ENCODE measurements around the gene SCAMP1.

The SCAMP1 gene

GRCh38 chr5:78505860-78506259 is 145.4 kb downstream of the SCAMP1 start:
- no peaks in the 10 kb centered on the region for H3K9me3 Mint-ChIP-seq
- peaks cover 97% of the 10 kb centered on the region for H3K4me1 Mint-ChIP-seq
- H3K4me3 Mint-ChIP-seq, result no peak overlapping the region
- no peaks in the 10 kb centered on the region for H3K27me3 Mint-ChIP-seq (ENCODE audit: low read depth)
- H3K36me3 Mint-ChIP-seq (ENCODE audit: low read depth), result peaks cover 27% of the 10 kb centered on the region
- peak overlapping the region in 2 of 3 experiments; percentile 93 to 97 for H3K27ac Mint-ChIP-seq
- TF ChIP-seq, protein P1, sequence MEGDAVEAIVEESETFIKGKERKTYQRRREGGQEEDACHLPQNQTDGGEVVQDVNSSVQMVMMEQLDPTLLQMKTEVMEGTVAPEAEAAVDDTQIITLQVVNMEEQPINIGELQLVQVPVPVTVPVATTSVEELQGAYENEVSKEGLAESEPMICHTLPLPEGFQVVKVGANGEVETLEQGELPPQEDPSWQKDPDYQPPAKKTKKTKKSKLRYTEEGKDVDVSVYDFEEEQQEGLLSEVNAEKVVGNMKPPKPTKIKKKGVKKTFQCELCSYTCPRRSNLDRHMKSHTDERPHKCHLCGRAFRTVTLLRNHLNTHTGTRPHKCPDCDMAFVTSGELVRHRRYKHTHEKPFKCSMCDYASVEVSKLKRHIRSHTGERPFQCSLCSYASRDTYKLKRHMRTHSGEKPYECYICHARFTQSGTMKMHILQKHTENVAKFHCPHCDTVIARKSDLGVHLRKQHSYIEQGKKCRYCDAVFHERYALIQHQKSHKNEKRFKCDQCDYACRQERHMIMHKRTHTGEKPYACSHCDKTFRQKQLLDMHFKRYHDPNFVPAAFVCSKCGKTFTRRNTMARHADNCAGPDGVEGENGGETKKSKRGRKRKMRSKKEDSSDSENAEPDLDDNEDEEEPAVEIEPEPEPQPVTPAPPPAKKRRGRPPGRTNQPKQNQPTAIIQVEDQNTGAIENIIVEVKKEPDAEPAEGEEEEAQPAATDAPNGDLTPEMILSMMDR (IDR thresholded peaks at IDR 0.05; ENCODE audit: unreplicated experiment in 3 of 3), result no peak

DNA sequence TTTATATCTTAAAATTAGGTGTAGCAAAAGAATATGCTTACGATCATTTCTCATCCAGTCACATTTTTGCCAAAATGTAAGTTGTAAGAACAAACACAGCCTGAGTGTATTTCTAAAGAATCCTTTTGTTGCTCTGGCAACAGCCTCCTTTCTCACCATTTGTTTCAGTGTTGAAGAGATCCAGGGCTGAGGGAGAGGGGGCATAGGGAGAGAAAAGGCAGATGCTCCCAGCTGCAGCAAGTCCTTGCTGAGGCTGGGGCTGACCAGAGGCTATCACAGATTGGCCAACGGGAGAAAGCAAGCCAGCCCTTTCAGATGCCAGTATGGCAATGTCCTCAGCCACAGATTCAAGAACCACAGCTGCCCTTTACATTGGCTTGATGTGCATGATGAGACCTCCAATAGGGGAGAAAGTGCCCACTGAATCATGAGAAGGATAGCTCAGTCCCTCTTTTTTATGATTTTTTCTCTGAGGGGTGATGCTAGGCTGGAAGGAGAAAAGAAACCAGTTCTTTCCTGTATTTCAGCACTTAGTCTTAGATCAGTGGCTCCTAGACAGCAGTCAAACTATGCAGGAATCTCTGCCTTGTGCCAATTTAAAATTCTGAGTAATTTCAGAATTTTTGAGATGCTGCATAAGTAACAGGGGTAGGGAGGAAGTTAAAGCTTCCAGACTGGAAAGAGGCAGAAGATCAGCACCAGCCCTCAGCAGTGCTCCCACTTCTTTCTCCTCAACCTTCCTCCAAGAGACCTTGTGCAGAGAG is 146.0 kb downstream of the SCAMP1 start:
- H3K27ac Mint-ChIP-seq, result peak overlapping the region; percentile 70 to 93 (median 91)
- TF ChIP-seq, protein P1 (IDR thresholded peaks at IDR 0.05; ENCODE audit: unreplicated experiment in 3 of 3), result no peak
- H3K36me3 Mint-ChIP-seq (ENCODE audit: low read depth), result peaks cover 27% of the 10 kb centered on the region
- peak overlapping the region in 1 of 3 experiments; percentile 29 for H3K4me3 Mint-ChIP-seq
- H3K27me3 Mint-ChIP-seq (ENCODE audit: low read depth), result no peaks in the 10 kb centered on the region
- peaks cover 97% of the 10 kb centered on the region for H3K4me1 Mint-ChIP-seq
- no peaks in the 10 kb centered on the region for H3K9me3 Mint-ChIP-seq

DNA sequence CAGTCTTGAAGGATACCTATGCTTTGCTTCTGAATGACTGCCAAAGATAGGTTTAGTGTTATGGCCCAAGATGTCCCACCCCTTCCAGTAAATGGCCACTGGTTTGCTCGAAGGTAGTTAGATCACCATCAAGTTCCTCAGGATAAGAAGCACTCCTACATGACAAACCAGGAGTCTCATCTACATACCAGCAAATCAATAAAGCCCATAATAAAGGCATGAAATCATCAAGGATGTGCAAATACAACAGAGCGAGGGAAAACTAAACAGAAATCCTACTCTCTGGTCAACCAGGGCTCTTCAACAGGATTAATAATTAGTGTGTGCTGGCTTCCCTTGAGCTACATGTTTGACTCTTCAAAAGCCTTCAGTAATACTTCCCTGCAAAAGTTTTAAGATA is 147.1 kb downstream of the SCAMP1 start:
- Mint-ChIP-seq H3K9me3 (no peaks in the 10 kb centered on the region), H3K36me3 (ENCODE audit: low read depth) (peaks cover 27% of the 10 kb centered on the region), H3K4me3 (peak overlapping the region in 1 of 3 experiments; percentile 65), H3K27me3 (ENCODE audit: low read depth) (no peaks in the 10 kb centered on the region), H3K4me1 (peaks cover 96% of the 10 kb centered on the region), H3K27ac (peak overlapping the region; percentile 89 to 93 (median 91))
- TF ChIP-seq, protein P1 (IDR thresholded peaks at IDR 0.05; ENCODE audit: unreplicated experiment in 3 of 3), result no peak

- Mint-ChIP-seq H3K27me3 (ENCODE audit: low read depth) (no peaks in the 10 kb centered on the region), H3K9me3 (no peaks in the 10 kb centered on the region), H3K4me3 (peak overlapping the region in 2 of 3 experiments; percentile 65 to 75), H3K27ac (peak overlapping the region; percentile 89 to 93 (median 91)), H3K4me1 (peaks cover 90% of the 10 kb centered on the region), H3K36me3 (ENCODE audit: low read depth) (peaks cover 29% of the 10 kb centered on the region)
- TF ChIP-seq, protein P1 (IDR thresholded peaks at IDR 0.05; ENCODE audit: unreplicated experiment in 3 of 3), result no peak
These were observed 147.9 kb downstream of the SCAMP1 start for GRCh38 chr5:78508186-78508765.

- no peaks in the 10 kb centered on the region for H3K27me3 Mint-ChIP-seq (ENCODE audit: low read depth)
- H3K4me1 Mint-ChIP-seq, result peaks cover 91% of the 10 kb centered on the region
- H3K27ac Mint-ChIP-seq, result peak overlapping the region; percentile 89 to 93 (median 91)
- TF ChIP-seq, protein P1 (IDR thresholded peaks at IDR 0.05; ENCODE audit: unreplicated experiment in 3 of 3), result no peak
- no peaks in the 10 kb centered on the region for H3K9me3 Mint-ChIP-seq
- peak overlapping the region; percentile 60 to 75 (median 65) for H3K4me3 Mint-ChIP-seq
- peaks cover 39% of the 10 kb centered on the region for H3K36me3 Mint-ChIP-seq (ENCODE audit: low read depth)
These were observed 148.9 kb downstream of the SCAMP1 start for GRCh38 chr5:78509145-78509865.
